ENCODE data around the gene RILPL2. TPM values are rescaled to one million over a fixed set of nuclear protein-coding genes. Genes with fewer than 3 reads are reported as not detected.

Gene RILPL2, protein sequence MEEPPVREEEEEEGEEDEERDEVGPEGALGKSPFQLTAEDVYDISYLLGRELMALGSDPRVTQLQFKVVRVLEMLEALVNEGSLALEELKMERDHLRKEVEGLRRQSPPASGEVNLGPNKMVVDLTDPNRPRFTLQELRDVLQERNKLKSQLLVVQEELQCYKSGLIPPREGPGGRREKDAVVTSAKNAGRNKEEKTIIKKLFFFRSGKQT
- 1.5 to 1.7 TPM (median 1.7 TPM) in 5 replicates for total RNA-seq (2022; extraction: Qiagen RNA extraction; ENCODE audit: low read depth)

DNA sequence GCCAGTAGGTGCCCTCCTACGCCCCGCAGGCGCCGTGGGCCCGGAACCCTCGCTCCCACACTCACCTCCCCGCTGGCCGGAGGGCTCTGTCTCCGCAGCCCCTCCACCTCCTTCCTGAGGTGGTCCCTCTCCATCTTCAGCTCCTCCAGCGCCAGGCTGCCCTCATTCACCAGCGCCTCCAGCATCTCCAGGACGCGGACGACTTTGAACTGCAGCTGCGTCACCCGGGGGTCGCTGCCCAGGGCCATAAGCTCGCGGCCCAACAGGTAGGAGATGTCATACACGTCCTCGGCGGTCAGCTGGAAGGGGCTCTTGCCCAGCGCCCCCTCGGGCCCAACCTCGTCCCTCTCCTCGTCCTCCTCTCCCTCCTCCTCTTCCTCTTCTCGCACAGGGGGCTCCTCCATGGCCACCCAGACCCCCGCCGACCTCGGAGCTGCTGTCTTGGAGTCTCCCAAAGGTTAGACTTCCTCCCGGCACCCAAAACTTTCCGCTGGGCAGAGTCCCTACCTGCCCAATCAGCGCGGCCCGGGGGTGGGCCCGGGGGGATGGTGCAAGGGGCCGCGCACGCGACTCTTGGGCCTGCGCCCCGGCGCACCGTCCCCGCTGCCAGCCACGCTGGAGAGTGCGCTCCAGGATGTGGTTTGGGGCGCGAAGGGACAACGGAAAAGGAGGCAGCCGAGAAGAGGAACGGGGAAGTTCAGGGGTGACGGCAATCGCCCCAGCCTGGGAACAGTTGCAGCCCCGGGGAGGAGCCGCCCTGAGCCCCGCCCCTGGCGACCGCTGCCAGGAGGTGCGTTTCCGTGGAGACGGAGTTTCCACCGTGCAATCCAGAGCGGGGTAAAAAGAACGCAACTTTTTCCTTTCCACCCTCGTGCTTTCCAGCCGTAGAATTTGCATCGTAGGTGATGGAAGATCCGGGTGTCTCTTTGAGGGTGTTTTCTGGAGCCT lies at the start of gene RILPL2:
RILPL2 (minus strand) TSS at position 668 of the 948 bp plus-strand sequence; CDS start at position 404, 264 bp downstream.

DNA sequence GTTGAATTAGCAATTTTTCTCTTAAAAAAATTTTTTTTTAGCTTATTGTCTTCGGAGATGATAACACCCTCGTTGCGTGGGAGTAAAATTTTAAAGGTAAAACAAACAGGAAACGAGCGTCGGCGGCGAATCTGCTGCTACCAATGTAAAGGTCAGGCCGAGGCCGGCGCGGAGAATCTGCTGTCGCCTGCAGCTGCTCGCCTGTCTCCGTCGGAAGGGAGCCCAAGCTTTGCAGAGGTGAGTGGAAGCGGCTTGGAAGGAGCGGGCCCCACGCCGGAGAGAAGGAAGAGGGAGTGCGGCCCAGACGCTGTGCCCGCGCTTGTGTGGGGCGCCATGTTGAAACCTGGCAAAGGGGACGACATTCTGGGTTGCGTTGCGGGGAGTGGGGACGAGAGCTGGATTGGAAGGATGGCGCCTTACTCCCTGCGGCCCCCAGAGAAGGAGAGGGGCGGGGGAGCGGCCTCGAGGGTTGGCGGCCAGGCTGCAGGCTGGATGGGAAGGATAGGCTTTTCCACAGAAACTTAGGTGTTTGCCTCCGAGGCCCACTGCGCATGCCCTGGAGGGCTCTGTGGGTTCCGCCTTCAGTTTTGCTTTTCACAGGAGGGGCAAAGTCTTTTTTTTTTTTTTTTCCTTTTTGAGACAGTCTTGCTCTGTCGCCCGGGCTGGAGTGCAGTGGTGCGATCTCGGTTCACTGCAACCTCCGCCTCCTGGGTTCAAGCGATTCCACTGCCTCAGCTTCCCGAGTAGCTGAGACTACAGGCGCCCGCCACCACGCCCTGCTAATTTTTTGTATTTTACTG lies 21.7 kb upstream of the RILPL2 start, which contains the start of gene SNRNP35:
SNRNP35 (plus strand) TSS at position 160 of the 800 bp plus-strand sequence. CDS start 7,402 bp downstream, outside the sequence.

Other genes with a start within 250 kb of the RILPL2 start
- 19.3 to 27.6 TPM (median 20.5 TPM) in 5 replicates for gene MPHOSPH9, start 203.5 kb downstream of the RILPL2 start, total RNA-seq (2022; extraction: Qiagen RNA extraction; ENCODE audit: low read depth)
- 13.9 to 21.5 TPM (median 16.6 TPM) in 5 replicates for gene MTRFR, start 203.2 kb downstream of the RILPL2 start, total RNA-seq (2022; extraction: Qiagen RNA extraction; ENCODE audit: low read depth)
- 97.7 to 187 TPM (median 163 TPM) in 5 replicates for gene CDK2AP1, start 164.8 kb downstream of the RILPL2 start, total RNA-seq (2022; extraction: Qiagen RNA extraction; ENCODE audit: low read depth)
- 15.7 to 27.7 TPM (median 25.3 TPM) in 5 replicates for gene SBNO1, start 71.8 kb downstream of the RILPL2 start, total RNA-seq (2022; extraction: Qiagen RNA extraction; ENCODE audit: low read depth)
- 48.6 to 55.5 TPM (median 53.9 TPM) in 5 replicates for gene KMT5A, start 52.6 kb downstream of the RILPL2 start, total RNA-seq (2022; extraction: Qiagen RNA extraction; ENCODE audit: low read depth)
- 19.1 to 23.0 TPM (median 19.7 TPM) in 5 replicates for gene SNRNP35, start 21.5 kb upstream of the RILPL2 start, total RNA-seq (2022; extraction: Qiagen RNA extraction; ENCODE audit: low read depth)
- 8.6 to 14.3 TPM (median 14.2 TPM) in 5 replicates for gene RILPL1, start 97.0 kb upstream of the RILPL2 start, total RNA-seq (2022; extraction: Qiagen RNA extraction; ENCODE audit: low read depth)
- gene TMED2, start 147.9 kb upstream of the RILPL2 start, total RNA-seq (2022; extraction: Qiagen RNA extraction; ENCODE audit: low read depth) = 158 to 198 TPM (median 188 TPM) in 5 replicates
- 28.9 to 35.1 TPM (median 32.5 TPM) in 5 replicates for gene DDX55, start 165.4 kb upstream of the RILPL2 start, total RNA-seq (2022; extraction: Qiagen RNA extraction; ENCODE audit: low read depth)
- 31.7 to 36.2 TPM (median 34.1 TPM) in 5 replicates for gene EIF2B1, start 197.0 kb upstream of the RILPL2 start, total RNA-seq (2022; extraction: Qiagen RNA extraction; ENCODE audit: low read depth)
- gene GTF2H3, start 197.1 kb upstream of the RILPL2 start, total RNA-seq (2022; extraction: Qiagen RNA extraction; ENCODE audit: low read depth) = 19.1 to 40.4 TPM (median 27.0 TPM) in 5 replicates
- gene TCTN2, start 234.4 kb upstream of the RILPL2 start, total RNA-seq (2022; extraction: Qiagen RNA extraction; ENCODE audit: low read depth) = 11.5 to 14.5 TPM (median 12.9 TPM) in 5 replicates

Measured in A549 treated with RU486 at 1 μM for 4 hours (cell line).